ENCODE data around the gene IMPDH2. TPM values are rescaled to one million over a fixed set of nuclear protein-coding genes. Genes with fewer than 3 reads are reported as not detected.

Gene IMPDH2
- polyA plus RNA-seq, 1 donor: 282 TPM

DNA sequence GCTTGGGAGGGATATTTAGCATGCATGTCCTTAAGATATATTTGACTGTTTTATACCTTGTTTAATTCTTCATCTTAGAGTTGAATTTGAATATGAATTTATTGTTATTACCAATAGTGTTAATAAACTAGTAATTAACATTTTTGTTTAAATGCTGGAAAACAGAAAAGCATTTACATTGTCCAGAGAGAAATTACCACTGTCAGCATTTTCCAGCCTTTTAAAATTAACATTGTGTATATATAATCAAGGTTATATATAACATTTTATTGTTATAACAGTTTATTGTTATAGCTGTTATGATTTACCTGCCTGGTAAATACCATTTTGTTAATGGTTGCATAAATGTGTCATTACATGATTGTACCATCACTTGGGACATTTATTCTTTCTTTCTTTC, 47.2 kb downstream of the IMPDH2 start:
- no peak for DNase-seq (ENCODE audit: low read depth)

GRCh38 chr3:48980295-48980694, 48.9 kb downstream of the IMPDH2 start:
- no peak for DNase-seq (ENCODE audit: low read depth)

DNA sequence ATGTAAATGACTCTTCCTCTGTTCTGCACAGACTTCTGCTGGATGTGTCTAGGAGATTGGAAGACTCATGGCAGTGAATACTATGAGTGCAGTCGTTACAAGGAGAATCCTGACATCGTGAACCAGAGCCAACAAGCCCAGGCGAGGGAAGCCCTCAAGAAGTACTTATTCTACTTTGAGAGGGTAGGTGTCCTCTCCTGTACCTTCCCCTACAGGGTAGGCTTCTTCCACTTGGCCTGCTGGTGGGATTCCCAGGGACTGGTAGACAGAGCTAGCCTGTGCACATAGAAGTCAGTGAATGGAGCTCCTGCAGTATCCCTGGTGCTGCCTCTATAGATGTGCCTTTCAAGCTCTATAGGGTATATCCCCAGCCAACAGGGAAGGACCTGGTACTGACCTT, 49.7 kb downstream of the IMPDH2 start:
- DNase-seq (ENCODE audit: low read depth): no peak

Other genes starting within 250 kb of the IMPDH2 start
- gene PRKAR2A, start 181.5 kb downstream of the IMPDH2 start, polyA plus RNA-seq (ENCODE audit: insufficient read length): 41.3 TPM
- 19.0 TPM for gene SLC25A20, start 130.5 kb downstream of the IMPDH2 start, polyA plus RNA-seq (ENCODE audit: insufficient read length)
- 63.2 TPM for gene ARIH2, start 110.6 kb downstream of the IMPDH2 start, polyA plus RNA-seq (ENCODE audit: insufficient read length)
- 12.4 TPM for gene P4HTM, start 39.2 kb downstream of the IMPDH2 start, polyA plus RNA-seq (ENCODE audit: insufficient read length)
- 113 TPM for gene WDR6, start 22.0 kb downstream of the IMPDH2 start, polyA plus RNA-seq (ENCODE audit: insufficient read length)
- 32.6 TPM for gene DALRD3, start 10.8 kb downstream of the IMPDH2 start, polyA plus RNA-seq (ENCODE audit: insufficient read length)
- gene NDUFAF3, start 7.3 kb downstream of the IMPDH2 start, polyA plus RNA-seq (ENCODE audit: insufficient read length): 50.8 TPM
- 49.8 TPM for gene QRICH1, start 64.7 kb upstream of the IMPDH2 start, polyA plus RNA-seq (ENCODE audit: insufficient read length)
- gene QARS1, start 75.4 kb upstream of the IMPDH2 start, polyA plus RNA-seq (ENCODE audit: insufficient read length): 268 TPM
- gene USP19, start 91.4 kb upstream of the IMPDH2 start, polyA plus RNA-seq (ENCODE audit: insufficient read length): 36.2 TPM
- gene LAMB2, start 103.7 kb upstream of the IMPDH2 start, polyA plus RNA-seq (ENCODE audit: insufficient read length): 317 TPM
- 13.1 TPM for gene CCDC71, start 136.9 kb upstream of the IMPDH2 start, polyA plus RNA-seq (ENCODE audit: insufficient read length)
- gene KLHDC8B, start 142.2 kb upstream of the IMPDH2 start, polyA plus RNA-seq (ENCODE audit: insufficient read length): 104 TPM
- 9.0 TPM for gene C3orf62, start 247.8 kb upstream of the IMPDH2 start, polyA plus RNA-seq (ENCODE audit: insufficient read length)

Measured in forelimb muscle (tissue), 1 donor.